HFF-Myc (cell line): ENCODE results near the gene TAX1BP1.

ENCODE experiments used
- DNase-seq: peaks from one replicate; pipeline ENCODE4 v3.0.0-alpha.2; 2011; ENCODE audit warnings: low read depth; ENCODE audit errors: extremely low read depth
- H3K4me3 ChIP-seq: replicated peaks from 2 replicates; pipeline ENCODE4 v1.5.1; 2011; ENCODE audit warnings: low read depth, mild to moderate bottlenecking, control low read depth, low read length
- TF ChIP-seq, protein P1 (sequence below): IDR thresholded peaks from 2 replicates; pipeline ENCODE4 v1.5.1; 2012; ENCODE audit warnings: mild to moderate bottlenecking, low read depth, low read length, control low read depth; ENCODE audit errors: missing control alignments

Gene TAX1BP1

DNA sequence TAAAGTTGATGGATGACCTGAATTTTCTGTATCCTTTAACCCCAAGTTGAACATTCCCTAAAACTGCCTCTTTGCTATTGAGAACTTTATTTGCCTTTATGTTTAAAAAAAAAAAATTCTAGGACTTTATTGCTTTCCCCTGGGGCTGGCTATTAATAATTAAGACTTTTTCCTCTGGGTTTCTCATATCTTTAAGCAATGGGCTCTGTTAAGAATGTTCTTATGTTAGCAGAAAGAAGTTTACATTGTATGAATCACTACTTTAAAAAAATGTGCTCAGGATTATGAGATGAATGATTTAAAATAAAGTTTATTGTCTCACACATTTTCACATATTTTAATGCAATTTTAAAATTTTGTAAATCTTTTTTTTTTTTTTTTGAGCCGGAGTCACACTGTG, 19.5 kb downstream of the TAX1BP1 start:
- TF ChIP-seq, protein P1, sequence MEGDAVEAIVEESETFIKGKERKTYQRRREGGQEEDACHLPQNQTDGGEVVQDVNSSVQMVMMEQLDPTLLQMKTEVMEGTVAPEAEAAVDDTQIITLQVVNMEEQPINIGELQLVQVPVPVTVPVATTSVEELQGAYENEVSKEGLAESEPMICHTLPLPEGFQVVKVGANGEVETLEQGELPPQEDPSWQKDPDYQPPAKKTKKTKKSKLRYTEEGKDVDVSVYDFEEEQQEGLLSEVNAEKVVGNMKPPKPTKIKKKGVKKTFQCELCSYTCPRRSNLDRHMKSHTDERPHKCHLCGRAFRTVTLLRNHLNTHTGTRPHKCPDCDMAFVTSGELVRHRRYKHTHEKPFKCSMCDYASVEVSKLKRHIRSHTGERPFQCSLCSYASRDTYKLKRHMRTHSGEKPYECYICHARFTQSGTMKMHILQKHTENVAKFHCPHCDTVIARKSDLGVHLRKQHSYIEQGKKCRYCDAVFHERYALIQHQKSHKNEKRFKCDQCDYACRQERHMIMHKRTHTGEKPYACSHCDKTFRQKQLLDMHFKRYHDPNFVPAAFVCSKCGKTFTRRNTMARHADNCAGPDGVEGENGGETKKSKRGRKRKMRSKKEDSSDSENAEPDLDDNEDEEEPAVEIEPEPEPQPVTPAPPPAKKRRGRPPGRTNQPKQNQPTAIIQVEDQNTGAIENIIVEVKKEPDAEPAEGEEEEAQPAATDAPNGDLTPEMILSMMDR = no peak
- no peak overlapping the region for H3K4me3 ChIP-seq
- no peak for DNase-seq

DNA sequence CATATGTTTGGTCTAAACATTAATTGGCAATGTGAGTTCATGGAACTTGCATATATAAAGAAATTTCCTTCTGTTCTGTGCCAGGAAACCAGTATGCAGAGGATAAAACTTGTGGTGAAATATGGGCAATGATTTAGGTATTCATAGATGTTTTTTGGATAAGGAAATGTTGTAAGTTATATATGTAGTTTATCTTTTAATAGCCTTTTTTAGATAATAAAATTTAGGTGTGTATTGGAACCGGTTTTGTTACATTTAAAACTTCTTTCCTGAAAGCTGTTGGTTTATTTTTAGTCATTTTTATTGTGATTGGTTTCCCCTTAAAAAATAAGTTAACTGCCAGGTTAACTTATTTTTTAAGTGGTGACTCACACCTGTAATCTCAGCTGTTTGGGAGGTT, 22.1 kb downstream of the TAX1BP1 start:
- H3K4me3 ChIP-seq = no peak overlapping the region
- no peak for DNase-seq
- TF ChIP-seq, protein P1 = no peak

DNA sequence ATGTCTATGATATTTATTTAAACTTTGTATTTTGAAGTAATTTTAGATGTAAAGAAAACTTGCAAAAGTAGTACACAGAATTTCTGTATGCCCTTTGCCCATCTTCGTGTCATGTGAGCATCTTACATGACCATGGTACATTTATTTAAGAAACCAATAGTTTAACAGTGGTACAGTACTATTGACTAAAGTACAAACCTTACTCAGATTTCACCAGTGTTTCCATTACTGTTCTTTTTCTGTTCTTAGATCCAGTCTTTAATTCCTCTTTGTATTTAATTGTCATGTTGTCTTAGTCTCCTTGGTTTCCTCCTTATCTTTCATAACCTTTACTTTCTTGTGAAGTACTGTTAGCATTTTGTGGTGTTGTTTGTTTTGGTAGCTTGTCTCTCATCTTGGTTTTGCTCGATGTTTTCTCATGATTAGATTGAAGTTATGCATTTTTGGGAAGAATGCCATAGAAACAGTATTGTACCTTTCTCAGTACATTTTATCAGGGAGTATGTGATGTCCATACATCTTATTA, 24.1 kb downstream of the TAX1BP1 start:
- TF ChIP-seq, protein P1 = no peak
- H3K4me3 ChIP-seq = no peak overlapping the region
- DNase-seq = no peak

DNA sequence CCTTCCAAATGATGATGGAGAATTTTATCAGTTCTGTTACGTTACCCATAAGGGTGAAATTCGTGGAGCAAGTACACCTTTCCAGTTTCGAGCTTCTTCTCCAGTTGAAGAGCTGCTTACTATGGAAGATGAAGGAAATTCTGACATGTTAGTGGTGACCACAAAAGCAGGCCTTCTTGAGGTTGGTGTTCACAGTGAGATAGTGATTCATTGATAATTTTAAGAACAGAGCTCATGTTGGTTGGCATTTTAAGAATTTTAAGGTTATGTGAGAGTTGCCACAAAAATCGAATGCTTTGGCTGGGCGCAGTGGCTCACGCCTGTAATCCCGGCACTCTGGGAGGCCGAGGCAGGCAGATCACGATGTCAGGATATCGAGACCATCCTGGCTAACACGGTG, 25.9 kb downstream of the TAX1BP1 start:
- DNase-seq = no peak
- TF ChIP-seq, protein P1 = no peak
- no peak overlapping the region for H3K4me3 ChIP-seq

DNA sequence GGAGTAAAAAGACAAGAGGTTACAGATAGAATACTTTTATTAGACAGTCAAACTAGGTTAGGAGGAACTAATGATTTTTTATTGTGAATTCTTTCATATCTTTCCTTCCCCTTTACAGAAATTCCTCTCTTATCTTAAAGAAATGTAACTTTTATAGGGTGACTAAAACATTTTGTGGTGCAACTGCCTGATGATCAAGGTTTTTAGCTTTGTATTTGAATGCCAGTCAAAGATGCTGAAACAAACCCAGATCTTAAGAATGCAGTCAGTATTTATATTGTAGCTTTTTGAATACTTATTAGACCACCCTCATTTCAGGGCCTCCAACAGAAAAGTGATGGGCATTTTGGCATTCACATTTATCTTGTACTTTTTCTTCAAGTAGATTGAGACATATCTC, 27.4 kb downstream of the TAX1BP1 start:
- no peak overlapping the region for H3K4me3 ChIP-seq
- TF ChIP-seq, protein P1 = no peak
- no peak for DNase-seq

DNA sequence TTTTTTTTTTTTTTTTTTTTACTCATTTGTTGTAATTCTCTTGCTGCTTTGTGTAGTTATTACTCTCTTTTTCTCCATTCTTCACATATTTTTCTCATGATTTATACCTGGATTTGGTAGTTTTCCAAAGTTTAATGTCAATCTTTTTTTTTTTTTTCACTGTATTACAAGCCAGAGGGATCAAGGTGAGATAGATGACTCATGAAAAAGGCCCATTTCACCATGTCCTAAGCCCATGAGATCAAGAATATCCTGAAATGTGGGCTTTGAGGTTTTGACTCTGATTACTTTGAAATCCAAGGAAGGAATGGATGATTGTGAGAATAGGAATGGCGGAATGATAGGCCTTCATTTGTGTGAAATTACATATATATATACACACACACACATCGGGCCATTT, 31.1 kb downstream of the TAX1BP1 start:
- DNase-seq = no peak
- no peak overlapping the region for H3K4me3 ChIP-seq
- TF ChIP-seq, protein P1 = no peak

DNA sequence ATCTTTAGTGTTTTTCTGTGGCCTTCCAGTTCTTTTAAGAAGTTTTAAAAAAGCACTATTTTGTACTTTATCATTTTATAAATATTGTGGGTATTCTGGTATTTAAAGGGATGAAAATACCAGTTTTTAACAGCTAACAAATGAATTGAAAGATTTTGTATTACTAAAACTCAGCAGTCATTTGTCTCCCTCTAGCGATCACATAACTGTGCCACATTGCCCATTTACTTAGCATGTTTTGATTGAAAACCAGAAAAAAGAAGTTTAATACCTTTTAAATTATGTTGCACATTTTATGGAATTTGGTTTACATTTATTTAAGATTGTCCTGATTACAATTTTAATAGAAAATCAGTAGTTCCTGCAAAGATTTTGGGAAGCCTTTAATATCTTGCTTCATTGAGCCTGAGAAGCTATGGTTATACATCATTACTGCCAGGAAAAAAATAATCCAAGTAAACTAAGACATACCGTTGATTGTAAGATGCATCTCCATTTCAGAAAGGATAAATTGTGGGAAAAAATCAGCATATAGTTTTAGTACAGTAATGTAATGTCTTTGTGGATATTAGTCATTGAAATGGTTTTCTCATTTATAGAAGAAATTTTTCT, 34.9 kb downstream of the TAX1BP1 start:
- no peak overlapping the region for H3K4me3 ChIP-seq
- DNase-seq = no peak
- TF ChIP-seq, protein P1 = peak; percentile 64
